ENCODE results near the gene CDRT4. TPM values are rescaled to one million over a fixed set of nuclear protein-coding genes. Genes with fewer than 3 reads are reported as not detected.

CDRT4 gene
- total and polyA plus RNA-seq, 2 donors (not counting 3 experiments of a cell fraction or from before 2014, with no cell fraction given): 11.5 to 13.6 TPM

GRCh38 chr17:15393414-15393813 lies 74.0 kb downstream of the CDRT4 start:
- CTCF ChIA-PET: no interaction called here
- H2AFZ ChIP-seq (ENCODE audit: low read depth, low read length): no peak overlapping the region
- no peaks in the 10 kb centered on the region for H3K79me2 ChIP-seq (ENCODE audit: control insufficient read depth, insufficient read depth, low read length)
- no peak overlapping the region for H3K27ac ChIP-seq (ENCODE audit: insufficient read depth, low read depth, low read length)
- H3K4me3 ChIP-seq (replicated peaks in 1 of 3; ENCODE audit: insufficient read depth in 1 of 3, low read depth in 1 of 3, low read length in 3 of 3): no peak overlapping the region
- H3K9me1 ChIP-seq (replicated peaks; ENCODE audit: control insufficient read depth, extremely low read depth, insufficient read depth, low read length): no peaks in the 10 kb centered on the region
- intact Hi-C loops (cut with micrococcal nuclease): no loop called here
- BruUV-seq (replicated peaks): no TSS peak
- H3K36me3 ChIP-seq (ENCODE audit: control insufficient read depth in 2 of 2, extremely low read depth in 1 of 2, insufficient read depth in 2 of 2, low read length in 2 of 2): no peaks in the 10 kb centered on the region
- dilution Hi-C loops (cut with MboI; ENCODE audit: extremely low pct_ligation_motif_present, low sequenced_read_pairs): no loop called here
- H4K20me1 ChIP-seq (replicated peaks; ENCODE audit: control insufficient read depth, extremely low read depth, insufficient read depth, low read length): no peaks in the 10 kb centered on the region
- peaks cover 5% of the 10 kb centered on the region for H3K4me1 ChIP-seq (ENCODE audit: control insufficient read depth, extremely low read depth, insufficient read depth, low read length)
- no peaks in the 10 kb centered on the region for H3K9me3 ChIP-seq (replicated peaks; ENCODE audit: control insufficient read depth, insufficient read depth, low read length)
- DNase-seq (ENCODE audit: low read depth, low spot score): no peak
- no peak overlapping the region for H3K9ac ChIP-seq (replicated peaks; ENCODE audit: extremely low read depth, insufficient read depth, low read length)
- no peak overlapping the region for H3K4me2 ChIP-seq (ENCODE audit: insufficient read depth, low read length)
- no peak for TF ChIP-seq JUN (IDR thresholded peaks at IDR 0.05; ENCODE audit: borderline replicate concordance, insufficient read depth, insufficient read length, low read depth)
- no peak for TF ChIP-seq FOS (IDR thresholded peaks at IDR 0.05; ENCODE audit: borderline replicate concordance, insufficient read depth, low read length)
- no peak for TF ChIP-seq MYC (IDR thresholded peaks at IDR 0.05; ENCODE audit: low read depth, low read length)
- no peak for TF ChIP-seq POLR2A (IDR thresholded peaks at IDR 0.05; ENCODE audit: low read depth, low read length)
- no peak for TF ChIP-seq EZH2 (IDR thresholded peaks at IDR 0.05; ENCODE audit: borderline replicate concordance, low read depth, low read length, severe bottlenecking)
- no peak for TF ChIP-seq MAX (IDR thresholded peaks at IDR 0.05; ENCODE audit: insufficient read depth, insufficient read length)
- H3K27me3 ChIP-seq (ENCODE audit: control insufficient read depth in 2 of 2, insufficient read depth in 2 of 2, low read length in 2 of 2): peaks cover 0 to 1% of the 10 kb centered on the region in 2 experiments
- FAIRE-seq: no peak
- POLR2A ChIA-PET: no interaction called here

GRCh38 chr17:15392326-15392741 lies 75.1 kb downstream of the CDRT4 start:
- Histone ChIP-seq H3K4me1 (ENCODE audit: control insufficient read depth, extremely low read depth, insufficient read depth, low read length) (no peaks in the 10 kb centered on the region), H3K4me3 (replicated peaks in 1 of 3; ENCODE audit: insufficient read depth in 1 of 3, low read depth in 1 of 3, low read length in 3 of 3) (no peak overlapping the region), H4K20me1 (replicated peaks; ENCODE audit: control insufficient read depth, extremely low read depth, insufficient read depth, low read length) (no peaks in the 10 kb centered on the region), H3K9me1 (replicated peaks; ENCODE audit: control insufficient read depth, extremely low read depth, insufficient read depth, low read length) (no peaks in the 10 kb centered on the region), H3K36me3 (ENCODE audit: control insufficient read depth in 2 of 2, extremely low read depth in 1 of 2, insufficient read depth in 2 of 2, low read length in 2 of 2) (no peaks in the 10 kb centered on the region), H2AFZ (ENCODE audit: low read depth, low read length) (no peak overlapping the region), H3K4me2 (ENCODE audit: insufficient read depth, low read length) (no peak overlapping the region), H3K79me2 (ENCODE audit: control insufficient read depth, insufficient read depth, low read length) (no peaks in the 10 kb centered on the region), H3K27ac (ENCODE audit: insufficient read depth, low read depth, low read length) (no peak overlapping the region), H3K27me3 (ENCODE audit: control insufficient read depth in 2 of 2, insufficient read depth in 2 of 2, low read length in 2 of 2) (peaks cover 0 to 5% of the 10 kb centered on the region in 2 experiments), H3K9ac (replicated peaks; ENCODE audit: extremely low read depth, insufficient read depth, low read length) (no peak overlapping the region), H3K9me3 (replicated peaks; ENCODE audit: control insufficient read depth, insufficient read depth, low read length) (no peaks in the 10 kb centered on the region)
- FAIRE-seq: peak; percentile 70
- TF ChIP-seq FOS (IDR thresholded peaks at IDR 0.05; ENCODE audit: borderline replicate concordance, insufficient read depth, low read length) (peak; percentile 78), POLR2A (IDR thresholded peaks at IDR 0.05; ENCODE audit: low read depth, low read length) (no peak), MYC (IDR thresholded peaks at IDR 0.05; ENCODE audit: low read depth, low read length) (no peak), EZH2 (IDR thresholded peaks at IDR 0.05; ENCODE audit: borderline replicate concordance, low read depth, low read length, severe bottlenecking) (no peak), GATA2 (IDR thresholded peaks at IDR 0.05; ENCODE audit: insufficient read depth, insufficient read length, low read depth, low read length) (no peak), JUN (IDR thresholded peaks at IDR 0.05; ENCODE audit: borderline replicate concordance, insufficient read depth, insufficient read length, low read depth) (no peak)
- no TSS peak for BruUV-seq (replicated peaks)
- intact Hi-C loops (cut with micrococcal nuclease): no loop called here
- dilution Hi-C loops (cut with MboI; ENCODE audit: extremely low pct_ligation_motif_present, low sequenced_read_pairs): no loop called here
- POLR2A ChIA-PET: no interaction called here
- CTCF ChIA-PET: interaction anchor here (0.7 to 1.0 kb wide), 5 partner anchors 10 to 112 kb away, joined by 3 to 4 read pairs (median 3); no protein-coding TSS in a partner anchor
- peak; percentile 18 for DNase-seq (ENCODE audit: low read depth, low spot score)

Measured in endothelial cell of umbilical vein (primary cell).